KG1 (cell line): Measurements from ENCODE around the gene SAMD14.

ENCODE experiments used
- DNase-seq: peaks from one replicate; lab custom pipeline; 2025; lab: John Stamatoyannopoulos, UW

Gene SAMD14

DNA sequence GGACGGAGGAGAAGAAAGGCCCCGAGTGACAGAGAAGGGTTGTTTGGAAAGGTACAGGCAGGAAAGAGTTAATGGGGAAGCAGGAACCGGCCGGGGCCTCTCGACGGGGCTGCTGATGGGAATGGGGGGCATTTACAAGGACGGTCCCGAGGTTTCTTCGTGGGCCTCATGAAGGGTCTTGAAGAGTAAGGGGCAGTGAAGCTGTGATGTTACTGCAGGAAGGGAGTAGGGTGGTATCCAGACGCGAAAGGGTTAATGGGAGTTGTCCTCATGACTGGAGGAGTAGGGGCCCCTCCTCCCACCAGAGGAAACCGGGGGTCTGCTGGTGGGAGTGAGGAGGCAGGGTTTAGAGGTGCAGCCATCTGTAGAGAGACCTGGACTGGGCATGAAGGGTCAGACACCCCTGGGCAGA lies 34.3 kb downstream of the SAMD14 start:
- DNase-seq: no peak

DNA sequence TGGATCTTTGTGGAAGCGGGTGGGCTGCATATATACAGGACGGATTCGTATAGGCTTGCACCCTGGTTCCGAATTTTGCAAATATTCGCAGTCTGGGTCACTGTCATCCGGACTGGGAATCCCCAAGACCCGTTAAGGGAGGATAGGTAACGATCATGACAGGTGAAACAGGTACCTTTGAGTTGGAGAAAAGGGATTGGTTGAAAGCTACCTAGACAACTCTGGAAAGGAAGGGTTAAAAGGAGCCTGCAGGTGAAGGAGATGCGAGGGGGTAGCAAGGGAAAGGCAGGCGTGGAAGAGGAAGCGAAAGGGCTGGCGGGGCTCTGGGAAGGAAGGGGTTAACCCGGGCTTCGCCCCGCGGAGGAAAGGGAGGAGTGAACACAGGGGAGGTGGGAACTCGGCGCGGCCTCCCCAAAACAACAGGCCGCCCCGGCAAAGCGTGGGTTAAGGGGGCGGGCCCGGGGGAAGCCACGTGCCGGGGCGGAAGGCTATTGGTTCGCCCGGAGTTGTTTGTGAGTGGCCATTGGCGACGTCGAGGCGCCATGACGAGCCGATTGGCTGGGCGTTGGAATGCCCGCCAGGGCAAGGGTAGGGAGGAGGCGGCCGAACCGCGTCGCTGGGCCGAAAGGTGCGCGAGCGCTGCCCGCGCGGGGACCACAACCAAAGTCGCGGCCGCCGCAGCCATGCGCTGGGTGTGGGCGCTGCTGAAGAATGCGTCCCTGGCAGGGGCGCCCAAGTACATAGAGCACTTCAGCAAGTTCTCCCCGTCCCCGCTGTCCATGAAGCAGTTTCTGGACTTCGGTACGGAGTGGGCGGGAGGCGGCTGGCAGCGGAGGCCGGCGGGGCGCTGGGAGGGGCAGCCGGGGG lies 35.0 kb downstream of the SAMD14 start, which contains the start of gene PDK2:
TSS of gene PDK2 (plus strand) at position 599 of the 867 bp plus-strand sequence. CDS start at position 684, 85 bp downstream.
- peak; percentile 83 for DNase-seq

DNA sequence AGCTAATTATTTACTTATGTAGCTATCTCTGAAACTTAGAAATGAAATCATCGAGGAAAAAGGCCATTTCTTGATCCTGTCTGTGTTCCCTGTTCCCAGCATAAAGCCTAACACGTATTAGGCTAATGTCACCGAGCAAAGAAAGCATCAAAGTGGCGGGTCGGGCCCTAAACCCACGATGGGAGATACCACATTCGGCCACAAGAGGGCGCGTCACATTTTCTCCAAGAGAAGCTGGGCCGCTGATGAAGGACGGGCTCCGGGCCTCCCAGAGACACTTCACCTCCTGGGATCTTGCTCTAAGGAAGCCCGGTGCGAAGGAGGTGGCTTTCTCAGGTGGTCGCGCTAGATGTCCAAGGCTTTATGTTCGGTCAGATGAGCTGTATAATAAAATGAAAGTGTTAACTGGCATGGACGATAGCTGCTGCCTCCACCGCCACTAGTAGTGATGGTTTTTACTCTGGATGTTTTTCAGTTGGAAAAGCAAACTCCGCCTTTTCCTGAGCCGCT lies 35.7 kb downstream of the SAMD14 start:
- DNase-seq: peak; percentile 95

DNA sequence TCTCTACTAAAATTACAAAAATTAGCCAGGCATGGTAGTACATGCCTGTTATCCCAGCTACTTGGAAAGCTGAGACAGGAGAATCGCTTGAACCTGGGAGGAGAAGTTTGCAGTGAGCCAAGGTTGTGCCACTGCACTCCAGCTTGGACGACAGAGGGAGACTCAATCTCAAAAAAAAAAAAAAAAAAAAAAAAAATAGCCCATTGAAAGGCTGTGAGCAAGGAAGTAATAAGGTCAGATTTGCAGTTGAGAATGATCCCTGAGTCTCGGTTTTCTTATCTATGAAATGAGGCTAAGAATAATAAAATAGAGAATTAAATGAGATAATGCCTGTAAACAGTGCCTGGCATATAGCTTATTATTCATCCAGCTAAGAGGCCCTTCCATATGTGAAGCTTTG lies 36.2 kb downstream of the SAMD14 start:
- no peak for DNase-seq

DNA sequence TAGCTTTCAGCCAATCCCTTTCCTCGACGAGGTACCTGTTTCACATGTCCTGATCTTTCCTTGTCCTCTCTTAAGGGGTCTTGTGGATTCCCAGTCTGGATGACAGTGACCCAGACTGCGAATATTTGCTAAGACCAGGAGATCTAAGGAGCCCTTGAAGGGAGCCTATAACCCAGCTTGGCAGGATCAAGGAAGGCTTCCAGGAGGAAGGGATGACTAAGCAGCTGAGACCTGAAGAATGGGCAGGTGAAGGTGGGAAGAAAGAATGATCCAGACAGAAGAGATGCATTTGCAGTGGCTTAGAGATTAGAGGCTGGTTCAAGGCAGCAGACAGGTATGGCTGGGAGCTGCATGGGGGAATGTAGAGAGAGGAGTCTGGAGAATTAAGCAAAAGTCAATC lies 36.7 kb downstream of the SAMD14 start:
- no peak for DNase-seq

DNA sequence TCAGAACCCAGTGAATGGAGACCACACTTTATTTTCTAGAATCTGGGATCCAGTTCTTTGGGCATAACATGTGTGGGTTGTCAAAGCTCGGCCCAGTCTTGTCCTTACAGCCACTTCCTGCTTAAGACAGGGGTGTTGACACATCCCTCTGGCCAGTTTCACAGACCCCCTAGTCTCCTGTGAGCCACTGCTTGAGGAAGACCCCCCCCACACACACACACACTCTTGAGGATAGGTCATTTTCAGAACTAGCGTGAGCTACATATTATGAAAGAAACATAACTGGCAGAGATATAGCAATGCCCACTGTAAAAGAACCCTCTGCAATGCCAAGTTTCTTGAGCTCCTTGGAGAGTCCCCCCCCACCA lies 38.1 kb downstream of the SAMD14 start:
- no peak for DNase-seq

DNA sequence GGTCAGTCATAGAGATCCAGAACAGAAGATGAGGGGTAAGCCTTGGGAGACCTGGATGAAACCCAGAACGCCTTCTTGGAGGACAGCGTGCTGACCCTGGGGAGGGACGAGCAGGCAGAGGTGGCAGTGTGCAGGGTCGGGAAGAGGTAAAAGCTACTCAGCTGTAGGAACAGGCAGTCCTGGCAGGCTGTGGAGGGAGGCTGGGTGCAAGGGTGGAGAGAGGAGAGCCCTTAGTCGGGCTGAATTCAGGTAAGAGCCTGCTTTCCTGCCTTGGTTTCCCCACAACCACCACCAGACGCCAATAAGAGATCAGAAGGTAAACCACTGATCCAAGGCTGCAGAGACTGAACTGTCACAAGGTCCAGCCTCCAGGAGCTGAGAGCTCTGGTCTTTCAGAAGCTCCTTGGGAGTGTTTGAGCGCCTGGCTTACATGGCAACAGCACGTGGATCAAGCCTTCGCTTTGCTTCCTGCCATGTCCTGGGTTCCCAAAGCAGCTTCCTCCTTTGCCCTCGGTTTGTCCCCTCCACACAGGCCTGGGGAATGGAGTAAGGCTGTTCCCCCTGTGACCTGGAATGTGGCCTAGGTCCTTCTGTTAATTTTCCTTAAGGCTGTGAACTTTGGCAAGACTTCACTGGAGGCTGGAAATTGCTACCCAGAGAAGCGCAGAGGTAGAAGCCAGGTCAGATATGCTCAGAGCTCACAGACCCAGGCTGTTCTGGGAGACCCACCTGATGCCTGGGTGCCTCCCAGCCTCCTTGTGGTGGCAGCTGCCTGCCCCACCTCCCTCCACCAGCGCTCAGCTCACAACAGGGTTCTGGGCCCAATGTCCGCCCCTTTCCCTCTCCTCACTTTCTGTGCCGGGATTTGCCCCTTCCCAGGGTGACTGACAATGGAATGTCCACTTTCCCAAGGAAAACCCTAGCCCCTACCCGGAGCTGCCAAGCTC lies 38.7 kb downstream of the SAMD14 start:
- no peak for DNase-seq

DNA sequence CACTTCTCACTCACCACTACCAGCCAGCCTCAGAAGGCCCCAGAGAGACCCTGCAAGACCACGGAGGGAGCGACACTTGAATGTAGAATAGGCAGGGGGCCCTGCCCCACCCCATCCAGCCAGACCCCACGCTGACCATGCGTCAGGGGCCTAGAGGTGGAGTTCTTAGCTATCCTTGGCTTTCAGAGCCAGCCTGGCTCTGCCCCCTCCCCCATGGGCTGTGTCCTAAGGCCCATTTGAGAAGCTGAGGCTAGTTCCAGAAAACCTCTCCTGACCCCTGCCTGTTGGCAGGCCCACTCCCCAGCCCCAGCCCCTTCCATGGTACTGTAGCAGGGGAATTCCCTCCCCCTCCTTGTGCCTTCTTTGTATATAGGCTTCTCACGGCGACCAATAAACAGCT lies 39.9 kb downstream of the SAMD14 start:
- DNase-seq: no peak

DNA sequence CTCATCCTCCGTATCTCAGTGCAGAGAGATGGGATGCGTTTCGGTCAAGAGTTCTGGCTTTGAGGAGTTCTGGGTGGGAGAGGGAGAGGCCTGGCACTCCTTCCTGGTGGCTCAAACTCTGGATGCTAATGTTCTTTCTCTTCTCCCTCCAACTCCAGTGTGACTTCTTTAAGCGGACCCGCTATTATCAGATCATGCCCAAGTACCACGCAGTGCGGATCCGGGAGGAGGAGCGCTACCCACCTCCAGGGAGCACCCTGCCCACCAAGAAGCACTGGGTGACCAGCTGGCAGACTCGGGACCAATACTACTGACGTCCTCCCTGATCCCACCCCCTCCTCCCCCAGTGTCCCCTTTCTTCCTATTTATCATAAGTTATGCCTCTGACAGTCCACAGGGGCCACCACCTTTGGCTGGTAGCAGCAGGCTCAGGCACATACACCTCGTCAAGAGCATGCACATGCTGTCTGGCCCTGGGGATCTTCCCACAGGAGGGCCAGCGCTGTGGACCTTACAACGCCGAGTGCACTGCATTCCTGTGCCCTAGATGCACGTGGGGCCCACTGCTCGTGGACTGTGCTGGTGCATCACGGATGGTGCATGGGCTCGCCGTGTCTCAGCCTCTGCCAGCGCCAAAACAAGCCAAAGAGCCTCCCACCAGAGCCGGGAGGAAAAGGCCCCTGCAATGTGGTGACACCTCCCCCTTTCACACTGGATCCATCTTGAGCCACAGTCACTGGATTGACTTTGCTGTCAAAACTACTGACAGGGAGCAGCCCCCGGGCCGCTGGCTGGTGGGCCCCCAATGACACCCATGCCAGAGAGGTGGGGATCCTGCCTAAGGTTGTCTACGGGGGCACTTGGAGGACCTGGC lies 40.8 kb downstream of the SAMD14 start:
- DNase-seq: no peak

DNA sequence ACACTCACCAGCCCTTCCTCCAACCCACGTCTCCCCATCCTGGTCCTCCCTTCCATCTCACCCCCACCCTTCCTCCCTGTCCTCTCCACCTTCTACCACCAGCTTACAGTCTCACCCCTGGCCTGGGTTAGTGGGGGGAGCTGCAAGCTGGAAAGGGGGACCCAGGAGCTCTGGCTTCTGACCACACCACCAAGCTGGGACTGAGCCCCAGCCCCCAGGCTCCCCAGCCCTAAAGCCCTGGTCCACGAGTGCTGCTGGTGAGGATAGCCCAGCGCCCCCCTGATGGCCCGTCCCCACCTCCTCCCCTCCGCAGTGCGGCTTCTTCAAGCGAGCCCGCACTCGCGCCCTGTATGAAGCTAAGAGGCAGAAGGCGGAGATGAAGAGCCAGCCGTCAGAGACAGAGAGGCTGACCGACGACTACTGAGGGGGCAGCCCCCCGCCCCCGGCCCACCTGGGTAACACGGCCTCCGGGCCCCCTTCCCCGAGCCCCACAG lies 42.0 kb downstream of the SAMD14 start:
- DNase-seq: no peak

DNA sequence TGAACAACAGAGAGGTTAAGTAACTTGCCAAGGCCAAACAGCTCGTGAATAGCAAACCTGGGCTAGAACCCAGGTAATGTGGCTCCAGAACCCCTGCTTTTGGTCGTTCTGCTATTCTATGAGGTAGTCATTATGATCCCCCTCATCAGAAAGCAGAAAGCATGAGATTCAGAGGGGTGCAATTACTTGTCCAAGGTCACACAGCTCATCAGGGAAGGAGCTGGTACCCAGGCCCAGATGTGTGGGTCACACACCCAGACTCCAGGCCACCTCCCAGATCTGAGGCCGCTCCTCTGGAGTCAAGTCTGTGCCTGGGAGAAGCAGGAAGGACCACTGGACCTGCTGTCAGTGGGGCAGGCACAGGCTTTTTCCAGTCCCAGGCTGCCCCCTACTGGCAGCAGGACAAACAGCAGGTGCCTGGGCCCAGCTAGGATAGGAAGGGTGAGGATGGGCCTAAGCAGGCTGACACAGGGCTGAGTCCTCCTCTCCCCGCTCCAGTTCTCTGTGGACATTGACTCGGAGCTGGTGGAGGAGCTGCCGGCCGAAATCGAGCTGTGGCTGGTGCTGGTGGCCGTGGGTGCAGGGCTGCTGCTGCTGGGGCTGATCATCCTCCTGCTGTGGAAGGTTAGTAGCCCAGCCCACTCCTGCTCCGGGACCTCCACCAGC lies 42.6 kb downstream of the SAMD14 start:
- peak; percentile 31 for DNase-seq

DNA sequence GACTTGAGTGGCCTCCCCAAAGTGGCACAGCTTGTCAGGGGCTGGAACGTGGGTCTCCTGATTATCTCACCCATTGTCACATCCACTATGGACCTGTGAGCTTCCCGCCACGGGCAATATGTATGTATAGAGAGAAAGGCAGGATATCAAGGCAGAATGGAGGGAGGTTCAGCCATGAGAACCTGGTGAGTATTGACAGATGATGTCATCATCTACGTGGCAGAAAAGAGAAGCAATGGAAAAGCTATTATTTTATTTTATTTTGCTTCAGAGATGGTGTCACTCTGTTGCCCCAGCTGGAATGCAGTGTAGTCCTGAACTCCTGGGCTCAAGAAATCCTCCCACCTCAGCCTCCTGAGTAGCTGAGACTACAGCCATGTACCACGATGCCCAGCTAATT lies 48.2 kb downstream of the SAMD14 start:
- DNase-seq: no peak

DNA sequence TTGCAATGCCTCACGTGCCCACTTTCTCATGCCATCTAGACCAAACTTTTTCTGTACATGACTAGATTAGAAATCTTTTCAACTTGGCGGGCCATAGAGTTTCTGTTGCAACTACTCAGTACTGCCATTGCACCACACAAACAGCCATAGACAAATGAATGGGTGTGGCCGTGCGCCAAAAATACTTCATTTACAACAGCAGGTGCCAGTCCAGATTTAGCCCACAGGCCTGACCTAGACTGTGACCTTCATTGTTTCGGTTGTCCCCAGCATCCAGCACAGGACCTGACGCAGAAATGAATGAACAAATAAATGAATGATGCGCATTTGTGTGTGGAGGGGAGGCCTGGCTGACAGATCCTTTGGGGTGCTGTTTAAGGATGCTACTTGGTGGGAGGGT lies 49.1 kb downstream of the SAMD14 start:
- DNase-seq: no peak

DNA sequence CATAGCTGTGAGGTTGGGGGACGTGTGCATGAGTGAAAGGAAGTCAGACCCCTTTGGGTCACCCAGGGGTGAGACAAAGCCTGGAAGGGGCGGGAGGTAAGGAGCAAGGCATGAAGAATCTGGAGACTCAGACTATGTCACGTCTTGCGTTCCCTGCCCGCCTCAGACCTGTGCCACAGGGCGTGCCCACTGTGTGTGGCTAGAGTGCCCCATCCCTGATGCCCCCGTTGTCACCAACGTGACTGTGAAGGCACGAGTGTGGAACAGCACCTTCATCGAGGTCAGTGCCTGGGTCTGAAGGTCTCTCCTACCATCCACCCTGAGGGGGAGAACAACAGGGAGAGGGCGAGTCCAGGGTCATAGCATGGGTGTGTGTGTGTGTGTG lies 49.9 kb downstream of the SAMD14 start:
- no peak for DNase-seq

DNA sequence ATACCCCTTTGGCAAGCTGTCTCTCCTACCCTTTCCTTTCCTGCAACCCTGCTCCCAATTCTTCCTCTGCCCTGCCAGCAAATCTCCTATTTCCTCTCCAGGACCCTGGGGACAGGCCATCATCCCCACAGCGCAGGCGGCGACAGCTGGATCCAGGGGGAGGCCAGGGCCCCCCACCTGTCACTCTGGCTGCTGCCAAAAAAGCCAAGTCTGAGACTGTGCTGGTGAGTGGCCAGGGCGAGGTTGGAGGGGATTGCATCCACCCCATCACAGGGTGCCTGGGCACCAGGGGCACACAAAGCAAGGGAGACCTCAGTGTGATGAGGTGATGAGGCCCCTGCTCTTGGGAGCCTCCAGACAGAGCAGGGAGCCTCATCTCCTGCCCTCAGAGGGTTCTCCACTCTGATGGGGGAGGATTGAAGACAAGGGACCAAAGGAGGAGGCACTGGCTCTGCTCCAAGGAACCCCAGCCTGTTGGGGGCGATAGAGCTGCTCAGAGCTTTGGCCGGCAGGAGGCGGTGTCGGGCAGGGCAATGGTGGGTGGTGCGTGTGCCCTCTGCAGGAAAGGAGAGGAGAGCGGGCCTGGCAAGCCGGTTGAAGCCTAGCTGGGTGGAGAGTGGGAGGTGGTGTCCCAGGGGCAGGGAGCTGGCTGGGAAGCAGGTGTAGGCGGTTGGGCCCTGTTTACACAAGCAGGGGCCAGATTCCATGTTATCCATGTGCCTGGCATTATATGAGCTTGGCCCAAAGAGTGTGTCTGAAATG lies 50.4 kb downstream of the SAMD14 start:
- no peak for DNase-seq

DNA sequence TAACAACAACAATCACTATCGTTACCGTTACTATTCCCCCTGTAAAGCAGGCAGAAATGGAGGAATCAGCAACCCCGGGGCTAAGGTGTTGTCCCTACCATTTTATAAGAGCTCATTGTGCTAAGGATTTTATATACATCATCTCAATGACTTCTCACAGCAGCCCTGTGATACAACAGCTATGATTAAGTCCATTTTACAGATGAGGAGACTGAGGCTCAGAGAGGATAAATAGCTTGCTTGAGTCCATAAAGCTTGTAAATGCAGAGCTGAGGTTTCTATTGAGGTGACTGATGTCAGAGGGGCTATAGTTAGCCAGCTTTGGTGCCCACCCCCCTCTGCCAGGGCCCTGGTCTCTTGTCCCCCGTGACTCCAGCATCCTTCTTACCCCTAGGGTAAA lies 51.5 kb downstream of the SAMD14 start:
- no peak for DNase-seq

DNA sequence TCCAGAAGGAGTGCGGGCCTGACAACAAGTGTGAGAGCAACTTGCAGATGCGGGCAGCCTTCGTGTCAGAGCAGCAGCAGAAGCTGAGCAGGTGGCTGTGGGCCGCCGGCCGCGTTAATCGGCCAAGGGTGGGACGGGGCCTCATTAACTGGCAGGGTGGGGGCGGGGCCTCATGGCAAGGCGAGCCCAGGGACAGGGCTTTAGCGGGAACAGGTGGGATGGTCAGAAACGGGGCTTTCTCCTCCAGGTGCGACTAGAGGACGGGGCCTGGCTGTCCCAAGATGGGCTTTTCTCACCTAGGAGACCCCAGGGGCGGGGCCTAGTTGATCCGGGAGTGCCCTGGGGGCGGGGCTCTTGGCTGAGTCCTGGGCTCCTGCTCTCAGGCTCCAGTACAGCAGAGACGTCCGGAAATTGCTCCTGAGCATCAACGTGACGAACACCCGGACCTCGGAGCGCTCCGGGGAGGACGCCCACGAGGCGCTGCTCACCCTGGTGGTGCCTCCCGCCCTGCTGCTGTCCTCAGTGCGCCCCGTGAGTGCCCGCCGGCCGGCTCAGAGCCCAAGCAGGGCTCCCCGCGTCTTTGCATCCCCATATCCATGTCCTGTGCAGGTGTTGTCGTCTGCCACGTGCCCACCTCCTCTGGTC lies 53.2 kb downstream of the SAMD14 start:
- no peak for DNase-seq

DNA sequence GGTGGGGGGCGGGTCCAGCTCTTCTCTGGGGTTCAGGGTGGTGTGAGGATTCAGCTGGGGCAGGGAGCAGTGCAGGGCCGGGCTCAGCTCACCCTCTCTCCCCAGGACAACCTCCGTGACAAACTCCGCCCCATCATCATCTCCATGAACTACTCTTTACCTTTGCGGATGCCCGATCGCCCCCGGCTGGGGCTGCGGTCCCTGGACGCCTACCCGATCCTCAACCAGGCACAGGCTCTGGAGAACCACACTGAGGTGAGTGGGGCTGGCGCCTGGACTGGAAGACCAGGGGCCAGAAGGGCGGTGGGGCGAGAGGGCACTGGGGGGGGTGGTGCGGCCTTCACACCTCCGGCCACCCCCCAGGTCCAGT lies 53.8 kb downstream of the SAMD14 start:
- no peak for DNase-seq

DNA sequence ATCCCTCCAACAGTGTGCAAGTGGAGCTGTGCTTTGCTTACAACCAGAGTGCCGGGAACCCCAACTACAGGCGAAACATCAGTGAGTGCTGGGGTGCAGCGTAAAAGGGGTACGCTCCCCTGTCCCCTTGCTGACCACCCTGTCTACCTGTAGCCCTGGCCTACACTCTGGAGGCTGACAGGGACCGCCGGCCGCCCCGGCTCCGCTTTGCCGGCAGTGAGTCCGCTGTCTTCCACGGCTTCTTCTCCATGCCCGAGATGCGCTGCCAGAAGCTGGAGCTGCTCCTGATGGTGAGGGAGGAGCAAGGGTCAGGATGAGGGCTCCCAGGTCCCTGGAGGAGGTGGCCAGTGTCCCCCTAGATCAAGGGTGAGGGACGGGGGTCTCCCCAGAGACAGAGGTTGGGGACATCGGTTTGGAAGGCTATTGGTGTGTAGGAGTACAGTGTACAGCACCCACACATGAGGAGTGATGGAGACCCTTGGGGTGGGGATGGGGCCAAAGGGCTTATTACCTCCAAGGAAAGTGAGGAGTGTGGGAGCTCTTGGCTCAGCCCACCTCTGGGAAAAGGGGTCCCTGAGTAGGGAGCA lies 54.4 kb downstream of the SAMD14 start:
- DNase-seq: no peak
